HuH-7.5 (cell line): ENCODE data around the gene MRFAP1.

Experiments used
- DNase-seq: peaks from one replicate; pipeline ENCODE4 v3.0.0; 2011; ENCODE audit warnings: low spot score

MRFAP1 gene

GRCh38 chr4:6640292-6641163 lies at the start of gene MRFAP1:
Gene MRFAP1 (plus strand): TSS chr4:6640685. CDS start chr4:6640863, 178 bp downstream.
- DNase-seq: peak; percentile 92

- DNase-seq: no peak
Observed at GRCh38 chr4:6591313-6591712, 49.2 kb upstream of the MRFAP1 start.

GRCh38 chr4:6591781-6592180 lies 48.7 kb upstream of the MRFAP1 start:
- DNase-seq: no peak

GRCh38 chr4:6592804-6593563 lies 47.5 kb upstream of the MRFAP1 start:
- DNase-seq: no peak

GRCh38 chr4:6594341-6594740 lies 46.1 kb upstream of the MRFAP1 start:
- no peak for DNase-seq

- DNase-seq: no peak
Observed at GRCh38 chr4:6594826-6595355, 45.6 kb upstream of the MRFAP1 start.

GRCh38 chr4:6595897-6596537 lies 44.5 kb upstream of the MRFAP1 start:
- DNase-seq: no peak

- no peak for DNase-seq
Observed at GRCh38 chr4:6596948-6597347, 43.5 kb upstream of the MRFAP1 start.

GRCh38 chr4:6598127-6598526 lies 42.4 kb upstream of the MRFAP1 start:
- DNase-seq: no peak

- no peak for DNase-seq
Observed at GRCh38 chr4:6598641-6599040, 41.8 kb upstream of the MRFAP1 start.

- no peak for DNase-seq
Observed at GRCh38 chr4:6601661-6602250, 38.7 kb upstream of the MRFAP1 start.

- DNase-seq: no peak
Observed at GRCh38 chr4:6602289-6602688, 38.2 kb upstream of the MRFAP1 start.

GRCh38 chr4:6603128-6603527 lies 37.4 kb upstream of the MRFAP1 start:
- no peak for DNase-seq

- DNase-seq: no peak
Observed at GRCh38 chr4:6605114-6605513, 35.4 kb upstream of the MRFAP1 start.

GRCh38 chr4:6605605-6606004 lies 34.9 kb upstream of the MRFAP1 start:
- no peak for DNase-seq

- DNase-seq: no peak
Observed at GRCh38 chr4:6606465-6607235, 33.8 kb upstream of the MRFAP1 start.

GRCh38 chr4:6607368-6608055 lies 33.0 kb upstream of the MRFAP1 start:
- no peak for DNase-seq

GRCh38 chr4:6608758-6609414 lies 31.6 kb upstream of the MRFAP1 start:
- no peak for DNase-seq

- no peak for DNase-seq
Observed at GRCh38 chr4:6609415-6610079, 30.9 kb upstream of the MRFAP1 start.
